Activated naive CD4-positive, alpha-beta T cell treated with anti-CD3 and anti-CD28 coated beads, Interleukin-2, amount 50 U/mL, for 72 hours (primary cell): ENCODE data around the gene MIOX. TPM values are rescaled to one million over a fixed set of nuclear protein-coding genes. Genes with fewer than 3 reads are reported as not detected.
A peak's percentile ranks its signal among the peaks of the same experiment; 100 is the strongest.

Experiments
- ATAC-seq, 2 donors: fragments of 150-1000 bp; cut with Tn5 transposase; 2 replicates each; pipeline ENCODE4 v1.10.0; 2021; ENCODE audit warnings: mild to moderate bottlenecking in 2 of 2, moderate library complexity in 2 of 2
- DNase-seq, 2 donors: peaks; one replicate each; pipeline ENCODE4 v3.0.0; 2021 to 2022; ENCODE audit warnings: low spot score in 2 of 2
- H3K27ac Mint-ChIP-seq, 2 donors: one replicate each; pipeline ENCODE4 v1.8.0; 2022; ENCODE audit warnings: mild to moderate bottlenecking in 2 of 2, mixed read lengths in 2 of 2
- H3K36me3 Mint-ChIP-seq, 2 donors: one replicate each; pipeline ENCODE4 v1.8.0; 2022; ENCODE audit warnings: mixed read lengths in 2 of 2
- H3K9me3 Mint-ChIP-seq, 2 donors: one replicate each; pipeline ENCODE4 v1.8.0; 2022; ENCODE audit warnings: mixed read lengths in 2 of 2
- total RNA-seq, 2 donors: library from RNA; stranded (reverse); gene quantifications; one replicate each; pipeline ENCODE4 v1.2.3, GENCODE V29; 2022

MIOX gene
- total RNA-seq, 2 donors from 2014 or later = 0.25 TPM; not detected in 1

DNA sequence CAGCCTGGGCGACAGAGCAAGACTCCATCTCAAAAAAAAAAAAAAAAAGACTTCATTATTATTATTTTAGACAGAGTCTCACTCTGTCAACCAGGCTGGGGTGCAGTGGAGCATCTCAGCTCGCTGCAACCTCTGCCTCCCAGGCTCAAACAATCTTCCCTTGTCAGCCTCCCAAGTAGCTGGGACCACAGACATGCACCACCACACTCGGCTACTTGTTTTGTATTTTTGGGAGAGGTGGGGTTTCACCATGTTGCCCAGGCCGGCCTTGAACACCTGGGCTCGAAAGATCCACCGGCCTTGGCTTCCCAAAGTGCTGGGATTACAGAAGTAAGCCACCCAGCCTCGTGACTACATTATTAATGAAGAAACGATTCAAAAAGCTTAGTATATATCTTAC is 48.5 kb downstream of the MIOX start:
- Mint-ChIP-seq H3K27ac (no peak overlapping the region), H3K9me3 (no peaks in the 10 kb centered on the region), H3K36me3 (peaks cover 9 to 20% of the 10 kb centered on the region in 2 donors)
- ATAC-seq = no peak
- DNase-seq = no peak

DNA sequence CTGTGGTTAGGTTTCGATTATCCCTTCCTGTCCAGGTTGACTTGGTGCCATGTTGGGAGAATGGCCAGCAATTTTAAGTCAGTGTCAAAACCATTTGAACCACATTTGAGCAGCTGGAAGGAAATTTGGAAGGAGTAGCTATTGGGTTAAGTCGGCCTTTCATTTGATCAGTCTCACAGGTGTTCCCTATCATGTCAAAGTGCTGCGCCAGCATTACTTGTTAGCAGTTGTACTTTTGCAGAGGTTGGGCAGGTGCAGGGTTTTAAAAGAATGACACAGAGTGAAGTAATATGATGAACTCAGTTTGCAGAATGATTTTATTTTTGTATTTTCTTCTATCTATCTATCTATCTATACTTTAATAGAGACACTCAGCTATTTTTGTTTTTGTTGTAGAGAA is 49.6 kb downstream of the MIOX start:
- ATAC-seq (no peak), DNase-seq (no peak)
- Mint-ChIP-seq H3K27ac (peak overlapping the region in 1 of 2 donors; percentile 72), H3K36me3 (peaks cover 5 to 20% of the 10 kb centered on the region in 2 donors), H3K9me3 (no peaks in the 10 kb centered on the region)

DNA sequence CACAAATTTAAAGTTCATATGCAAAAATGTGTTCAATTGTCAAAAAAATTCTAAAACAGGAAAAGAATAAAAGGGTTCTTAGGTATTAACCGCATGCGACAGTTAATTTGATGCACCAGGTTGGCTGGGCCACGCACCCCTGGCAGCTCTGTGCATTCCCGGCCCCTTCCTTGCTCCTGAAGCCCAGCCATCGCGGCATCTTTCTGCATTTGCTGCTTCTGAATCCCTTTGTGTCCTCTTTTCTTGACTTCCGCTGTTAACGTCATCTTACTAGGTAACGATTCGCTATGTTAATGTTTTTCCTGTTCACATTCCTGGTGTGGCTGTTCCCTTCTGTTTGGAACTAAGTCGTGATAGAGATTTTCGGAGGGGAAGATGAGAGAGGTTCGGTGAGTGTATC is 51.1 kb downstream of the MIOX start:
- no peak for DNase-seq
- H3K9me3 Mint-ChIP-seq = peaks cover 0 to 4% of the 10 kb centered on the region in 2 donors
- H3K36me3 Mint-ChIP-seq = peaks cover 4 to 25% of the 10 kb centered on the region in 2 donors
- peak overlapping the region; percentile 97 to 100 for H3K27ac Mint-ChIP-seq
- no peak for ATAC-seq

Other genes with a start within 250 kb of the MIOX start
- 10 to 100 TPM; 49.6 to 50.9 TPM for gene TUBGCP6, start 241.8 kb upstream of the MIOX start, total RNA-seq
- gene HDAC10, start 235.6 kb upstream of the MIOX start, total RNA-seq = 10 to 100 TPM; 43.7 to 67.3 TPM
- gene MAPK12, start 225.2 kb upstream of the MIOX start, total RNA-seq = 10 to 100 TPM in 1 of 2 donors, 1 to 10 TPM in 1; 7.1 to 14.2 TPM
- 10 to 100 TPM; 15.6 to 25.7 TPM for gene MAPK11, start 216.5 kb upstream of the MIOX start, total RNA-seq
- 10 to 100 TPM; 10.3 to 13.1 TPM for gene PLXNB2, start 179.2 kb upstream of the MIOX start, total RNA-seq
- gene DENND6B, start 159.8 kb upstream of the MIOX start, total RNA-seq = 1 to 10 TPM; 4.1 to 4.3 TPM
- gene PPP6R2, start 143.5 kb upstream of the MIOX start, total RNA-seq = 10 to 100 TPM; 42.6 to 48.3 TPM
- 10 to 100 TPM; 99.3 to 99.8 TPM for gene SBF1, start 11.8 kb upstream of the MIOX start, total RNA-seq
- gene ADM2, start 5.3 kb upstream of the MIOX start, total RNA-seq = 1 to 10 TPM; 6.0 to 7.0 TPM
- 10 to 100 TPM; 54.2 to 76.7 TPM for gene LMF2, start 20.8 kb downstream of the MIOX start, total RNA-seq
- gene NCAPH2, start 21.4 kb downstream of the MIOX start, total RNA-seq = 100 to 1,000 TPM; 121 to 130 TPM
- gene SCO2, start 38.7 kb downstream of the MIOX start, total RNA-seq = 1 to 10 TPM in 1 of 2 donors, not detected in 1; 4.8 TPM
- 10 to 100 TPM; 20.8 to 74.5 TPM for gene TYMP, start 43.2 kb downstream of the MIOX start, total RNA-seq
- 10 to 100 TPM in 1 of 2 donors, 1 to 10 TPM in 1; 2.6 to 11.0 TPM for gene KLHDC7B, start 59.0 kb downstream of the MIOX start, total RNA-seq
- gene SYCE3, start 76.1 kb downstream of the MIOX start, total RNA-seq = 1 to 10 TPM in 1 of 2 donors, under 1 TPM in 1; 0.80 to 3.9 TPM
- 10 to 100 TPM; 61.8 to 92.2 TPM for gene CPT1B, start 91.6 kb downstream of the MIOX start, total RNA-seq
- gene CHKB, start 96.0 kb downstream of the MIOX start, total RNA-seq = 100 to 1,000 TPM in 1 of 2 donors, 10 to 100 TPM in 1; 83.8 to 127 TPM
- gene MAPK8IP2, start 113.9 kb downstream of the MIOX start, total RNA-seq = under 1 TPM; 0.27 to 0.54 TPM
- 10 to 100 TPM; 23.8 to 24.7 TPM for gene ARSA, start 141.3 kb downstream of the MIOX start, total RNA-seq
- under 1 TPM in 1 of 2 donors, not detected in 1; 0.66 TPM for gene SHANK3, start 186.0 kb downstream of the MIOX start, total RNA-seq